Endothelial cell of umbilical vein (primary cell): Measurements from ENCODE around the gene JUND. TPM values are rescaled to one million over a fixed set of nuclear protein-coding genes. Genes with fewer than 3 reads are reported as not detected.

Source experiments
- BruUV-seq: library from RNA; stranded (reverse); fragments of 400-500 nt; replicated peaks from 2 replicates; lab custom pipeline; 2021; lab: Mats Ljungman, UMichigan
- CTCF ChIA-PET: fragments of 300-600, 350-600 bp; sonication (Branson Sonifier 250); formaldehyde crosslinking; loops from one replicate; lab custom pipeline; 2021; ENCODE audit warnings: antibody characterized with exemption, inconsistent platforms; lab: Charles Lee
- POLR2A ChIA-PET: fragments of 300-600, 350-600 bp; sonication (Branson Sonifier 250); formaldehyde crosslinking; loops from one replicate; lab custom pipeline; 2021; ENCODE audit warnings: antibody characterized with exemption, inconsistent platforms; lab: Charles Lee
- DNase-seq: peaks from one replicate; pipeline ENCODE4 v3.0.0-alpha.2; 2011; ENCODE audit warnings: low read depth, low spot score
- FAIRE-seq: peaks from 2 replicates; lab custom pipeline; 2011; peaks lifted over from hg19 to GRCh38; lab: Jason Lieb, UNC
- H2AFZ ChIP-seq: 2 replicates; pipeline ENCODE4 v1.6.0; 2012; ENCODE audit warnings: low read depth, low read length, control low read depth, inconsistent platforms
- H3K27ac ChIP-seq: 2 replicates; pipeline ENCODE4 v1.5.1; 2011; ENCODE audit warnings: low read depth, mild to moderate bottlenecking, control low read depth, low read length, moderate library complexity; ENCODE audit not compliant: insufficient read depth
- H3K27me3 ChIP-seq, 2 experiments: 2 replicates each; pipeline versions ENCODE4 v1.6.0 to v1.6.1; 2011; ENCODE audit warnings: low read length in 2 of 2, mixed read lengths in 1 of 2; ENCODE audit not compliant: control insufficient read depth in 2 of 2, insufficient read depth in 2 of 2
- H3K36me3 ChIP-seq, 2 experiments: 2 replicates in 1 of 2; 3 replicates in 1 of 2; pipeline ENCODE4 v1.5.1; 2011; ENCODE audit warnings: low read length in 2 of 2, mild to moderate bottlenecking in 1 of 2, moderate library complexity in 1 of 2; ENCODE audit not compliant: control insufficient read depth in 2 of 2, insufficient read depth in 2 of 2; ENCODE audit errors: extremely low read depth in 1 of 2
- H3K4me1 ChIP-seq: 3 replicates; pipeline ENCODE4 v1.5.1; 2011; ENCODE audit warnings: mild to moderate bottlenecking, low read length; ENCODE audit not compliant: control insufficient read depth, insufficient read depth; ENCODE audit errors: extremely low read depth
- H3K4me2 ChIP-seq: 2 replicates; pipeline ENCODE4 v1.6.1; 2011; ENCODE audit warnings: low read length, control low read depth, mixed read lengths; ENCODE audit not compliant: insufficient read depth
- H3K4me3 ChIP-seq, 3 experiments: fragments of 200-600 bp in 1 of 3; sonication (generic), shearing (Covaris generic) in 1 of 3; replicated peaks in 1 of 3; 2 replicates each; pipeline ENCODE4 v1.5.1; 2011 to 2016; ENCODE audit warnings: control low read depth in 3 of 3, low read length in 3 of 3, mild to moderate bottlenecking in 2 of 3, inconsistent platforms in 1 of 3, low read depth in 1 of 3, moderate library complexity in 1 of 3; ENCODE audit not compliant: insufficient read depth in 1 of 3
- H3K79me2 ChIP-seq: 2 replicates; pipeline ENCODE4 v1.6.0; 2012; ENCODE audit warnings: low read length, inconsistent platforms; ENCODE audit not compliant: control insufficient read depth, insufficient read depth
- H3K9ac ChIP-seq: replicated peaks from 2 replicates; pipeline ENCODE3; 2011; ENCODE audit warnings: low read length, control low read depth; ENCODE audit not compliant: insufficient read depth; ENCODE audit errors: extremely low read depth
- H3K9me1 ChIP-seq: replicated peaks from 3 replicates; pipeline ENCODE4 v1.6.0; 2011; ENCODE audit warnings: mild to moderate bottlenecking, low read length; ENCODE audit not compliant: control insufficient read depth, insufficient read depth; ENCODE audit errors: extremely low read depth
- H3K9me3 ChIP-seq: replicated peaks from 2 replicates; pipeline ENCODE4 v1.5.1; 2012; ENCODE audit warnings: low read length, inconsistent platforms; ENCODE audit not compliant: control insufficient read depth, insufficient read depth
- H4K20me1 ChIP-seq: replicated peaks from 2 replicates; pipeline ENCODE3; 2011; ENCODE audit warnings: mild to moderate bottlenecking, low read length; ENCODE audit not compliant: control insufficient read depth, insufficient read depth; ENCODE audit errors: extremely low read depth
- EZH2 ChIP-seq: IDR thresholded peaks from 2 replicates; pipeline ENCODE4 v1.6.1; 2012; ENCODE audit warnings: borderline replicate concordance, low read depth, mild to moderate bottlenecking, moderate library complexity, low read length, inconsistent platforms; ENCODE audit not compliant: severe bottlenecking
- FOS ChIP-seq: IDR thresholded peaks from 2 replicates; pipeline ENCODE4 v1.6.1; 2011; ENCODE audit warnings: mild to moderate bottlenecking, low read length, moderate library complexity, borderline replicate concordance; ENCODE audit not compliant: insufficient read depth
- GATA2 ChIP-seq: IDR thresholded peaks from 2 replicates; pipeline ENCODE4 v1.7.0; 2011; ENCODE audit warnings: low read depth, mild to moderate bottlenecking, moderate library complexity, mixed read lengths, low read length; ENCODE audit not compliant: insufficient read length, insufficient read depth
- JUN ChIP-seq: IDR thresholded peaks from 2 replicates; pipeline ENCODE4 v1.6.1; 2011; ENCODE audit warnings: borderline replicate concordance, low read depth; ENCODE audit not compliant: insufficient read length, insufficient read depth
- MYC ChIP-seq: IDR thresholded peaks from one replicate; pipeline ENCODE4 v1.6.1; 2011; ENCODE audit warnings: mild to moderate bottlenecking, low read depth, low read length
- POLR2AphosphoS5 ChIP-seq: IDR thresholded peaks from 2 replicates; pipeline ENCODE4 v1.6.1; 2012; ENCODE audit warnings: low read depth, mild to moderate bottlenecking, control low read depth, low read length, moderate library complexity; ENCODE audit not compliant: insufficient read depth
- dilution Hi-C: fragments of 300-500 bp; cut with MboI; formaldehyde crosslinking; loops from one replicate; pipeline ENCODE4 v1.15.0; 2019; ENCODE audit warnings: low sequenced_read_pairs; ENCODE audit not compliant: extremely low pct_ligation_motif_present
- intact Hi-C: fragments of 100-400 bp; cut with micrococcal nuclease; formaldehyde crosslinking; loops from one replicate; pipeline ENCODE4 v1.10.0; 2022
- polyA plus RNA-seq, 4 experiments: library from polyadenylated mRNA; depleted of rRNA in 3 of 4; stranded (reverse) in 3 of 4; unstranded in 1 of 4; fragments of >200 nt; gene quantifications; 2 replicates each; pipeline versions ENCODE4 v1.2.1 to v1.2.3, GENCODE V29; 2011 to 2012; ENCODE audit warnings: missing spikeins in 1 of 4
- total RNA-seq: library from RNA; stranded (reverse); gene quantifications from 2 replicates; pipeline ENCODE4 v1.2.3, GENCODE V29; 2021
- TF ChIP-seq, protein P1 (sequence below), 2 donors: IDR thresholded peaks; 1 replicate in 1 of 2; 2 replicates in 1 of 2; pipeline ENCODE4 v1.5.1; 2011; ENCODE audit warnings: low read length in 2 of 2, mild to moderate bottlenecking in 2 of 2, moderate library complexity in 2 of 2, control low read depth in 1 of 2, inconsistent platforms in 1 of 2, low read depth in 1 of 2; ENCODE audit not compliant: insufficient read depth in 1 of 2; ENCODE audit errors: extremely low read depth in 1 of 2

JUND gene
- total and polyA plus RNA-seq, 2 donors (not counting 3 experiments of a cell fraction or from before 2014, with no cell fraction given): 91.4 to 130 TPM

DNA sequence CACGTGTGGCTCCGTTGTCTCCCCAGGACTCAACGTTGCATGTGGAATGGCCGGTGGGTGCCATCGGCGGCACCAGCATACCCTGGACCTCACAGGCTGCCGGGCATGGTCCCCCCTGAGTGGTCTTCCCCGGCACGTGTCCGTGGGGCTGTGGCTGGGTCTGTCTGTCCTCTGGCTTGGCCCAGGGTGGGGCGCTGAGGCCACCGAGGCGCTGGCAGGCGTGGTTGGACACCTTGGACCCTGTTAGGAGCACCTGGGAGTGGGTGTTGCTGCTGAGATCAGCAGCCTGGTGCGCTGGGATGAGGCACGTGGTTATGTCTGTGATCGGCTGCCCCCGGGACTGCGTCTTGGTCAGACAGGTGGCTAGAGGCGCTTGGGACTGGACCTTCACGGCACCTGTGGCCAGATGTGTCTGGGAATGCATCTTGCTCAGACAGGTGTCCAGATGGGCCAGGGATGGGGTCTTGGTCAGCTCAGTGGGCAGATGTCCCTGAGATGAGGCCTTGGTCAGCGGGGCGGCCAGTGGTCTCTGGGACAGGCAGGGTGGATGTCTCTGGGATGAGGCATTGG lies 16.4 kb downstream of the JUND start:
- H3K27me3 ChIP-seq: no peaks in the 10 kb centered on the region
- no peak for DNase-seq
- H3K27ac ChIP-seq: no peak overlapping the region
- H4K20me1 ChIP-seq: no peaks in the 10 kb centered on the region
- H3K9me3 ChIP-seq: no peaks in the 10 kb centered on the region
- no peaks in the 10 kb centered on the region for H3K4me1 ChIP-seq
- CTCF ChIA-PET: interaction anchor here (1.4 kb wide), 1 partner anchor 13 kb away, joined by 5 read pairs; no protein-coding TSS in a partner anchor
- peaks cover 0 to 14% of the 10 kb centered on the region in 2 experiments for H3K36me3 ChIP-seq
- no peak overlapping the region for H3K4me2 ChIP-seq
- no peak for TF ChIP-seq FOS
- TF ChIP-seq MYC: no peak
- no peak for TF ChIP-seq GATA2
- TF ChIP-seq POLR2AphosphoS5: no peak
- no peak for TF ChIP-seq JUN
- no peak for FAIRE-seq
- no peak overlapping the region for H3K4me3 ChIP-seq
- H3K9ac ChIP-seq: no peak overlapping the region
- BruUV-seq: no TSS peak
- POLR2A ChIA-PET: no interaction called here
- dilution Hi-C loops: no loop called here
- intact Hi-C loops: no loop called here
- H3K9me1 ChIP-seq: no peaks in the 10 kb centered on the region
- H2AFZ ChIP-seq: no peak overlapping the region
- no peaks in the 10 kb centered on the region for H3K79me2 ChIP-seq

DNA sequence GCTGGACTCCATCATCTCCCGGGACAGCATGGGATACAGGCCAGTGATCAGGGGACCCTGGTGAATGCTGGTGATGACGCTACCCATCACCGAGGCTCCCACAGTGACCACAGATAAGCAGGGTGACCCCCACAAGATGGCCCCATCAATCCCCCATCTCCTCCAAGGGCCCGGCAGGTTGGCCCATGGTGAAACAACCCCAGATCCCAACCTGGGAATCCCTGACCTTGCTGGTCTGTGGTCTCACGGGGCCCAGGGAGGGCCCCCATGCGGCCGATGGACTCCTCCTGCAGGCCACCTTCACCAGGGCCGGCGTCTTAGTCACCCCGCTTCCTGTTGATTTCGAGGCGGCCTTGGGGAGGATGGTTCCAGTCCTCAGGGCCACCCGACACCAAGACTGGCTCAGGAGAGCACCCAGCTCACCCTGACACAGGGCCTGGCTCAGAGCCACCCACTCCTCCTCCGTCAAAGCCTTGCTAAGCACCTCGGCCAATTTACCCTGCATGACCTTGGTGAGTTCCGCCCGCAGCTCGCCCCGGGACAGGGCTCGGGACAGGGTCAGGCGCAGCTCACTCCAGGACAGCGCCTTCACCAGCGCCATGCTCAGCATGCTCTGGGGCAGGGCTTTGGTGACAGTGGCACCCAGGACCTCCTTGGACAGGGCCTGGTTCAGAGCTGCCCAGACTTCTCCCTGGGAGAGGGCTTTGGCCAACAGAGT lies 17.1 kb downstream of the JUND start:
- H3K9ac ChIP-seq: no peak overlapping the region
- no peaks in the 10 kb centered on the region for H3K79me2 ChIP-seq
- no peak overlapping the region for H3K4me3 ChIP-seq
- dilution Hi-C loops: no loop called here
- no TSS peak for BruUV-seq
- H3K9me3 ChIP-seq: no peaks in the 10 kb centered on the region
- no peak overlapping the region for H3K4me2 ChIP-seq
- no peaks in the 10 kb centered on the region for H3K27me3 ChIP-seq
- ChIA-PET POLR2A (no interaction called here), CTCF (interaction anchor here (1.4 kb wide), 1 partner anchor 13 kb away, joined by 5 read pairs; no protein-coding TSS in a partner anchor)
- no peaks in the 10 kb centered on the region for H4K20me1 ChIP-seq
- FAIRE-seq (no peak), DNase-seq (no peak)
- intact Hi-C loops: no loop called here
- no peak overlapping the region for H3K27ac ChIP-seq
- TF ChIP-seq JUN (no peak), EZH2 (no peak)
- TF ChIP-seq, protein P1, sequence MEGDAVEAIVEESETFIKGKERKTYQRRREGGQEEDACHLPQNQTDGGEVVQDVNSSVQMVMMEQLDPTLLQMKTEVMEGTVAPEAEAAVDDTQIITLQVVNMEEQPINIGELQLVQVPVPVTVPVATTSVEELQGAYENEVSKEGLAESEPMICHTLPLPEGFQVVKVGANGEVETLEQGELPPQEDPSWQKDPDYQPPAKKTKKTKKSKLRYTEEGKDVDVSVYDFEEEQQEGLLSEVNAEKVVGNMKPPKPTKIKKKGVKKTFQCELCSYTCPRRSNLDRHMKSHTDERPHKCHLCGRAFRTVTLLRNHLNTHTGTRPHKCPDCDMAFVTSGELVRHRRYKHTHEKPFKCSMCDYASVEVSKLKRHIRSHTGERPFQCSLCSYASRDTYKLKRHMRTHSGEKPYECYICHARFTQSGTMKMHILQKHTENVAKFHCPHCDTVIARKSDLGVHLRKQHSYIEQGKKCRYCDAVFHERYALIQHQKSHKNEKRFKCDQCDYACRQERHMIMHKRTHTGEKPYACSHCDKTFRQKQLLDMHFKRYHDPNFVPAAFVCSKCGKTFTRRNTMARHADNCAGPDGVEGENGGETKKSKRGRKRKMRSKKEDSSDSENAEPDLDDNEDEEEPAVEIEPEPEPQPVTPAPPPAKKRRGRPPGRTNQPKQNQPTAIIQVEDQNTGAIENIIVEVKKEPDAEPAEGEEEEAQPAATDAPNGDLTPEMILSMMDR (IDR thresholded peaks at IDR 0.05; ENCODE audit: extremely low read depth in 1 of 2, insufficient read depth in 1 of 2, low read depth in 1 of 2, low read length in 2 of 2): no peak
- H2AFZ ChIP-seq: no peak overlapping the region
- H3K9me1 ChIP-seq: no peaks in the 10 kb centered on the region
- H3K36me3 ChIP-seq: peaks cover 0 to 14% of the 10 kb centered on the region in 2 experiments
- H3K4me1 ChIP-seq: no peaks in the 10 kb centered on the region
